GM04503 (cell line): ENCODE results near the gene FAM9C.
"Not testable (repeated sequence)": the region's sequence is repeated elsewhere in the genome, so short reads cannot be mapped to it uniquely, and the experiment has no call there.

Experiments
- DNase-seq: peaks from one replicate; pipeline ENCODE4 v3.0.0-alpha.2; 2012; ENCODE audit warnings: low read depth

Gene FAM9C

DNA sequence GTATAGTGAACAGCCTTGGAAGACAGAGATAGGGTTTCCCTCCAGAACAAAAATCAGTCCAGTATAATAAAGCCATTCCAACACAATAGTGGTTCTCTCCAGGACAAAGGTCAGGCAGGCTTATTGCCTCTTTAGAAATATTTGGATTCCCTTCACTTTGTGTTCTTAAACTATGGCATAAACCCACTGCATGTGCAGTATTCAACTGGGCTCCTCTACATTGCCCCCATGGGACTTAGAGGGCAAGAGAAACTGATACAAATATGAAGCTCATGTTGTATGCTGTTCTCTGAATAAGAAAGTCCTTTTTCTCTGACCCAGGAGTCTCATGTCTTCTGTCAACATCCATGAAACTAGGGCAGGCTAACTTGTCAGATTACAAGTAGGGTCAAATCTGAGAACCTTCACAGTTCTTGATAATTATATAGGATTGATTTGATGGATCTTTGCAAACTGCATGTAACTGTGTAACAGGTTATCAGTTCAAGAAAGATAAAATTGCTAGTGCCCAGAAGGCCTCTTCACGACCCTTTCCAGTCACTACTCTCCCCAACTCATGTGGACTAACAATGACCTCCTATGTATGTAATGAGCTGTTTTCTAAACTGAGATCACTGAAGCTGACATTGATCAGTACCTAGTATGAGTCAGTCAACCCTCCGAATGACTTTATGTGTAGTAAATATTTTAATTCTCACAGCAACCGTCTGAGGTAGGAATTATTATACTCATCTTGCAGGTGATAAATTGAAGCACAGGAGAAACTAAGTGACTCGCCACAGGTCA, 31.9 kb upstream of the FAM9C start:
- no peak for DNase-seq

GRCh38 chrX:13074297-13075262, 30.2 kb upstream of the FAM9C start:
- no peak for DNase-seq

DNA sequence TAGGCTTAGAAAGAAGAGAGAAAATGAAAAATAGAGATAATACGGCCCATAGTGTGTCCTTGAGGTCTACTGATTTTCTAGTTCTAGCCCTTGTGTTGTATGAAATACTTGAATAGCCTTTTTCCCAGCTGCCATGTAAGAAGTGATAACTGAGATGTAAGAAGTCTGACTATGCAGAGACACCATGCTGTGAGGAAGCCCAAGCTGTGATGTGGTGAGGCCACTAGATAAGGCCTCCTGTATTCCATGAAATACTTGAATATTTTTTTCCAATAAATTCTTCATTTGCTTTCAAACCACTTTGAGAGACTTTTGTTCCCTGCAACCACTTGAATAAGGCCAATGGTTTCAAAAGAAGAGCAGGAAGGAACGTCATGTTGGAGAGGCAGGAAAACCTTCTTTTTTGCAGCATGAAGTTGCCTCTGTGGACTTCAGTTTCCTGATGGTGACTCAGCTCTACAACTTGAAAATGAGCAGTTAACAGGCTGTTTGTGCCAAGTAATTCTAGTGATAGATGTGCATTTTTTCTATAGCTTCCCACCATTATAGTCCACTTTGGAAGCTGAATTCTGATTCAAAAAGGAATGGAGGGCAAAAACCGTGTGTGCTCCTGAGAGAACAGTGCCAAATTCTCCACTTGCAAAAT, 25.5 kb upstream of the FAM9C start:
- no peak for DNase-seq

- DNase-seq: no peak
Observed at GRCh38 chrX:13068651-13069050, 24.2 kb upstream of the FAM9C start.

DNA sequence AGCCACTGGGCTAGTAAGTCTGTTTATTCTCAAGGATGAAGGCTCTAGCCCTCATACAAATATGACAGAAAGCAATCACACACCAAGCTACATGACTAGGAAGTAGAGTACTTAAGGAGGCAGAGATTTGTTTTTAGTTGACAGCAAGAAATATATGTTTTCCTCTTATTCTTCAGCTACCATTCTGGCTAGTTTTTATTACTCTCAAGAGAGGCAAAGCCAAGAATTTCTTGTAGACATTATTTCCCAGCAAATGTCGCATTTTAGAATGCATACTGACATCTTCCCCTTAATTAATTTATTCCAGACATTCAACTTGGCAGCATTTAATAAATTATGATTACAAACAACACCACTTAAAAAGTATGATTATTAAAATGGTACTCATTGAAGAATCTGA, 23.4 kb upstream of the FAM9C start:
- no peak for DNase-seq

DNA sequence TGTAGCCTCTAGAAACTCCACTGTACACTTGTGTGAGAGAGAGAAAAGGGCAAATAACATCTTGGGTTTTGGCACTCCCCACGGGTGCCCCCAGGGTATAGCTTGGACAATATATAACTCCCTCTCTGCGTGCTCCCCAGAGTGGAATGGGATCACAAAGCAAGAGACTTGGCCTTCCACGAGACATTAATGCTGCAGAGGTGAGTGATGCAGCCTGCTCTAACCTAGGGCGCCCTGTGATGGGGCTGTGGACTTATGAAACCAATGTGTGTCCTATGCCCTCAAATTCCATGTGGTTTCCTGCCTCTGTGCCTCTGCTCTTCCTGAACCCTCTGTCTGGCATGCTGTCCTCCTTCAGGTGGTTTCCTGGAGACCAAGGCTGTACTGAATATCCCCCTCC, 22.0 kb upstream of the FAM9C start:
- no peak for DNase-seq

DNA sequence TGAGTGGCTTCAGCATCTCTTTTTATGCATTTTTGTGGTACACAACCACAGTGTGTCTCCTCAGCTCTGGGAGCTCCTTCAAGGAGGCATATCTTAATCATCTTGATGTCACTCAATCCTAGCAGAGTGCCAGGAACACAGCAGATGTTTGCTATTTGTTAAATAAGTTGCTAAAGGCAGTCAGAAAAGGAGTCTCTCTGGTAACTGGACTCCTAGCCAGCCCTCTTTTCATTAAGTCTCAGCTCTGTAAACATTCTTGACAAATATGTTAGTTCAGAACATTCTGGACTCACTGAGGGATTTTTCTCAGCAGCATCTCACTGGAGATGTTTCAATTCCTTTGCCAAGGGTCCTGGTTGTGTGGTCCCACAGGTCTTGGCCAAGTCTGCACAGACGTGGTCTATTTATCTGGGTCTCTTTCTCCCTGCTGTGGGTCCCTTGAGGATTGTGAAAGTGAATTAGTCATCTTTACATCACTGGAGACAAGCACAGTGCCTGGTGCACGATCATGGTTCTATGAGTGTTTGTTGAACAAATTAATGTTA, 20.3 kb upstream of the FAM9C start:
- DNase-seq: peak; percentile 83

DNA sequence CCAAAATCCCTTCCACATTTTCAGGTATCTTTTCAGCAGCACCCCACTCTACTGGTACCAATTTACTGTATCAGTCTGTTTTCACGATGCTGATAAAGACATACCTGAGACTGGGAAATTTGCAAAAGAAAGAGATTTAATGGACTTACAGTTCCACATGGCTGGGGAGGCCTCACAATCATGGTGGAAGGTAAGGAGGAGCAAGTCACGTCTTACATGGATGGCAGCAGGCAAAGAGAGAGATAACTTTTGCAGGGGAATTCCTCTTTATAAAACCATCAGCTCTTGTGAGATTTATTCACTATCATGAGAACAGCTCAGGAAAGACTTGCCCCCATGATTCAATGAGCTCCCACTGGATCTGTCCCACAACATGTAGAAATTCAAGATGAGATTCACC, 18.7 kb upstream of the FAM9C start:
- DNase-seq: not testable (repeated sequence)

GRCh38 chrX:13062331-13062730, 17.9 kb upstream of the FAM9C start:
- DNase-seq: not testable (repeated sequence)

DNA sequence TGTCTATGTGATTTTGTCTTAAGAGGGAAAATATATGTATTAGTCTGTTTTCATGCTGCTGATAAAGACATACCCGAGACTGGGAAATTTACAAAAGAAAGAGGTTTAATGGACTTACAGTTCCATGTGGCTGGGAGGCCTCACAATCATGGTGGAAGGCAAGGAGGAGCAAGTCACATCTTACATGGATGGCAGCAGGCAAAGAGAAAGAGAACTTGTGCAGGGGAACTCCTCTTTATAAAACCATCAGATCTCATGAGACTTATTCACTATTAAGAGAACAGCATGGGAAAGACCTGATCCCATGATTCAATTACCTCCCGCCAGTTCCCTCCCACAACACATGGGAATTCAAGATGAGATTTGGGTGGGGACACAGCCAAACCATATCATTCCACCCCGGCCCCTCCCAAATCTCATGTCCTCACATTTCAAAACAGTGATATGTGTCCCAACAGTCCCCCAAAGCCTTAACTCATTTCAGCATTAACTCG, 16.8 kb upstream of the FAM9C start:
- not testable (repeated sequence) for DNase-seq

DNA sequence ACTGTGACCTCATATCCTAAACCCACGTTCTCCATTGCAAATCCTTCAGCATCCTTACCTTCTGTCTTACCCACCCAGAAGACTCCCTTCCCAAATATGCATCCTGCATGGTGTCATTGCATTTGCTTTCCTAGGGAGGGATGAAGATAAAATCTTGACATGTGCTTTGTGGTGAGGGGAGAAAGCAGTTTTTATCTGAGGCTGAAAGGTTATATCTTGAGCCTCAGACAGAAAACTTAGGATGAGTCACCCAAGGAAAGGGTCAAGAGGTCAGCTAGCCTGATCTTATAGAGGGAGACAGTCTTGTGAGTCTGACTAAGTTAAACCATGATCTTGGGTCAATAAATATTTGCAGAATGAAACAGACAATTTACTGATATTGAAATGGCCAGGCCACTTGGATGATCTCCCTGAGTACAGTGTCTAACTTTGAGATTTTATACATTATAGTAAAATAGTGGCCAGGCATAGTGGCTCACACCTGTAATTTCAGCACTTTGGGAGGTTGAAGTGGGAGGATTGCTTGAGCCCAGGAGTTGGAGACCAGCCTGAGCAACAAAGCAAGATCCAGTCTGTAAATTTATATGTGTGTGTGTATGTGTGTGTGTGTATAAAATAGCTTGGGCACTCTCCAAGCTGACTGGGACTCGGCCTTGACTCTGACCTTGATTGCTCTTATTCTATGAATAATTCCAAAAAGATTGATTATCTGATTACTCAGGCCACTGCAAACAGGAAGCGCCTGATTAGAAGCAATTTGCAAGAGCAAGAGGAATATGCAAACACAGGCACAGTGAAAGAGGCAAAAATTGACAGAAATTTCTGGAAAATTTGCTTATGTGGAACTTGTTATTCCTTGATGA, 15.4 kb upstream of the FAM9C start:
- DNase-seq: no peak

GRCh38 chrX:13055486-13055885, 11.1 kb upstream of the FAM9C start:
- no peak for DNase-seq

DNA sequence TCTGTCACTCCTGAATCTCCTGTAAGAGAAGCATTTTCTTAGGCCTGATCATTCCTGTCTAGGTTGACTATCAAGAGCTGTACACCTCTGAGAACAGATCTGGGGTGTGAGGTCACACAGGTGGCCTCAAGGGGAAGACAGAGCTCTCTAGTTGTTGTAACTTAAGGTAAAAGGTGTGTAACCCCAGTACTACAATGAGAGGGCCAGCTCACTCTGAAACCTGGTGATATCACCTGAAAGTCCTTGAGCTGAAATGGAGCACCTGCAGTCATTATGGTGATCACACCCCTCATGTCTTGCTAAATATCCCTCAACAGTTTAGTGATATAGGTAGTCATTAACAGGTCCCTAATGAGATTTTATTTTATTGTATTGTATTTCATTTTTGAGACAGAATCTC, 8.8 kb upstream of the FAM9C start:
- DNase-seq: no peak

DNA sequence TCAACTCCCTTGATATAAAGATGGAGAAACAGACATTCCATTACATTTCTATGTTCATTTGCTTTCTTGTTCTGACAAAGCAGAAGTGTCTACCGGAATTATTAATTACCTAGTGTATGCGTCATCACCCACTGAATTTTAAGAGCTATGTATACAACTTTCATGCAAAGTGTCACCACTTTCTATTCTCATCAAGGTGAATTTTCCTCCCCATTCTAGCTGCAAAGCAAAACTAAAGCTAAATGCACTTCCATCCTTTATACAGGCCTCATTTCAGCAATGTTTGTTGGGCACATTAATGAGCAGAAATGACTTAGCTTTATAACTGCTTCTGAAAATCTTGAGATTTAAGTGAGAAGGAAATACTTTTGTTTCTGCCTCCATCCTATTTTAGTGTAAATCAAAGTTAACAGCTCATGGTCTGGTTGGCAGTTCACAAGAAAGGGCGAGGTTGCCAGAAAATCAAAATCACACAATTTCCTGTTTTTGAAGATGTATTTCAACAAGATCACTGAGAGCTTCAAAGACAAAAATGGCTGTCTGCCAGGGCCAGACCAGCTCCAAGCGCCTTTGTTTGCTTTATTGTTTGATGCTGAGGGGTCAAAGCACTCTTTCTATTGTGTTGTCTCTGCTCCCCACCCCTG, 7.2 kb upstream of the FAM9C start:
- no peak for DNase-seq

DNA sequence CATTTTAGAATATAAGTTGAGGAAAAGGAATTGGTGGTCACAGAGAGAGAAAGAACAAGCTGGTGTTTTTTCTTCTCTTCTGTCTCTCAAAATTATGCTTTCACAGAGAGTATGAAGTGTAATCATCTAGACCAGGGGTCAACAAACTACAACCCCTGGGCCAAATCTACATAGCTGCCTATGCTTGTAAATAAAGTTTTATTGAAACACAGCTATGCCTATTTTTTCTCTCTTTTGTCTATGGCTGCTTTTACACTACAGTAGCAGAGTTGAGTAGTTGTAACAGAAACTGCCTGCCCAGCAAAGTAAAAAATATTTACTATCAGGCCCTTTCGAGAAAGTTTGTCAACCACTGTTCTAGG, 6.7 kb upstream of the FAM9C start:
- DNase-seq: no peak

DNA sequence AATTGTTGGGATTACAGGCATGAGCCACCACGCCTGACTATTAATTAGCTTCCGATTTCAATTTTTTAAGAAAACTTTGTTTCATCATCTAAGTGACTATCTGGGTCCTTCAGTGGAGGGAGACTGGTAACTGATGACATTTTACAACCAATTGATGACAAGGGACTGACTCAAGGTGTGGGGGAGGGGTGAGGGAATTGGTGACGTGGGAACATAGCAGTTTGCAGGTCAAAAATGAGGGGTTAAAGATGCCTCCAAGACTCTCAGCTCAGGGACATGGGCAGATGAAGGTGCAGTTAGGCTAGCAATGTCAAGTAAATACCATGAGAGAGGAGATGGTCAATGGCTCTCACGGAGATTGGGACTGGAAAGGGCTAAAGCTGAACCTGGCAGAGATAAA, 5.7 kb upstream of the FAM9C start:
- DNase-seq: no peak

DNA sequence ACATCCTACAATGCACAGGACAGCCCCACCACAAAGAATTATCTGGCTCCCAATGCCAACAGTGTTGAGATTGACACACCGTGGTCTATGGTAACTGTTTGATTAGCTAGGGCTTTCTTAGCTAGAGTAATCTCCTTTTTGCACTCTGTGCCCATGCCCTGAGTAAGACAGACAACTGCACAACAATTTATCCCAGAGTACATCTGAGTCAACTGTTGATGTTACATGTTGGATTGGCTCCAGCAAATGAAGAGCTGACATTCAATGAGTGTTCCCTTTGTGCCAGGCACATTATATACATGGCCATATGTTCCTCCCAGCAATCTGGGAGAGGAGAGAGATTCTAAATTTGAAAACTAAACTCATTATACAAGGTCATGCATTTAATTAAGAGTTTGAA, 3.9 kb upstream of the FAM9C start:
- DNase-seq: no peak

DNA sequence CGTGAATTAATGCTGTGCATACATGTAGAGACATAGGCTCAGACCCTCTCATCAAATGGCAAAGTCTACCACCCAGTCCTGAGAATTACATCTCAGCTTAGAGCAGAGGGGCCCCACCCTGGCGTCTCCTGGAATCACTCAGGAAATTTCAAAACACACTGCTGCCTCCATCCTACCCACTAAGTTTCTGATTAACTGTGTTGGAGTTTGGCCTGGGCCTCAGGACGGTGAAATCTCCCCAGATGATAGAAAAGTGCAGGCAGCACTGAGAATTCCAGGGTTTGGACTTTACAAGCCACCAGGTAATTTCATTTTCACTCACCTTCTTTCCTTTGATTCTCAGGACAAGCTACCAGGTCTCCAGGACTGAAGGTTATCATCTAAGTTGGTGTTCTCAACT, 3.3 kb upstream of the FAM9C start:
- DNase-seq: no peak

- no peak for DNase-seq
Observed at GRCh38 chrX:13046141-13046855, 1.9 kb upstream of the FAM9C start.

GRCh38 chrX:13043938-13044337, 482 bp downstream of the FAM9C start:
- no peak for DNase-seq
